SK-N-SH (cell line): Measurements from ENCODE around the gene ZBTB46. TPM values are rescaled to one million over a fixed set of nuclear protein-coding genes. Genes with fewer than 3 reads are reported as not detected.
"Not testable (repeated sequence)": the region's sequence is repeated elsewhere in the genome, so short reads cannot be mapped to it uniquely, and the experiment has no call there.

Experiments
- CTCF ChIA-PET: fragments of 300-600, 350-600 bp; formaldehyde crosslinking; extraction: SDS; loops from one replicate; lab custom pipeline; 2021; lab: Yijun Ruan, JAX
- POLR2A ChIA-PET: fragments of 350-600 bp; sonication (Branson Sonifier 250); formaldehyde crosslinking; extraction: SDS; loops from one replicate; lab custom pipeline; 2020; ENCODE audit warnings: antibody characterized with exemption, inconsistent platforms; lab: Yijun Ruan, JAX
- DNase-seq: peaks from one replicate; pipeline ENCODE4 v3.0.0; 2012
- H2AFZ ChIP-seq: fragments of 200-600 bp; sonication (generic); 2 replicates; pipeline ENCODE4 v1.8.1; 2016; ENCODE audit warnings: antibody characterized with exemption, mild to moderate bottlenecking, low read depth
- H3F3A ChIP-seq: fragments of 200-600 bp; sonication (generic); replicated peaks from 2 replicates; pipeline ENCODE3; 2016; ENCODE audit warnings: antibody characterized with exemption, mild to moderate bottlenecking; ENCODE audit not compliant: insufficient read depth
- H3K27ac ChIP-seq, 2 experiments: fragments of 200-500 bp in 1 of 2; fragments of 200-600 bp in 1 of 2; sonication (Bioruptor generic) in 1 of 2; sonication (generic), shearing (Covaris generic) in 1 of 2; 2 replicates each; pipeline versions ENCODE4 v1.5.1 to v1.6.1; 2014 to 2016; ENCODE audit warnings: low read depth in 2 of 2, inconsistent platforms in 1 of 2, low read length in 1 of 2, mild to moderate bottlenecking in 1 of 2, mixed read lengths in 1 of 2
- H3K27me3 ChIP-seq: fragments of 200-600 bp; sonication (generic), shearing (Covaris generic); 2 replicates; pipeline ENCODE4 v1.6.1; 2016; ENCODE audit warnings: mixed run types; ENCODE audit not compliant: insufficient read depth
- H3K36me3 ChIP-seq, 2 experiments: fragments of 200-500 bp in 1 of 2; fragments of 200-600 bp in 1 of 2; sonication (Bioruptor generic) in 1 of 2; sonication (generic) in 1 of 2; replicated peaks in 1 of 2; 2 replicates each; pipeline versions ENCODE3 to v1.5.1; 2014 to 2016; ENCODE audit warnings: low read length in 1 of 2, mild to moderate bottlenecking in 1 of 2; ENCODE audit not compliant: insufficient read depth in 2 of 2, control insufficient read depth in 1 of 2
- H3K4me1 ChIP-seq, 2 experiments: fragments of 200-500 bp in 1 of 2; fragments of 200-600 bp in 1 of 2; sonication (Bioruptor generic) in 1 of 2; sonication (generic), shearing (Covaris generic) in 1 of 2; 2 replicates each; pipeline versions ENCODE4 v1.5.1 to v1.6.1; 2014 to 2016; ENCODE audit warnings: low read depth in 1 of 2, low read length in 1 of 2, mixed run types in 1 of 2; ENCODE audit not compliant: insufficient read depth in 2 of 2, control insufficient read depth in 1 of 2
- H3K4me2 ChIP-seq: fragments of 200-600 bp; sonication (generic), shearing (Covaris generic); 2 replicates; pipeline ENCODE4 v1.6.1; 2017; ENCODE audit warnings: mixed run types
- H3K4me3 ChIP-seq, 2 experiments: fragments of 200-500 bp in 1 of 2; fragments of 200-600 bp in 1 of 2; sonication (Bioruptor generic) in 1 of 2; sonication (generic), shearing (Covaris generic) in 1 of 2; 2 replicates each; pipeline versions ENCODE4 v1.5.1 to v1.8.1; 2014 to 2016; ENCODE audit warnings: low read depth in 2 of 2, inconsistent platforms in 1 of 2, low read length in 1 of 2, mild to moderate bottlenecking in 1 of 2, mixed read lengths in 1 of 2, moderate library complexity in 1 of 2
- H3K79me2 ChIP-seq: fragments of 200-600 bp; sonication (generic); 2 replicates; pipeline ENCODE4 v1.8.1; 2017; ENCODE audit warnings: mild to moderate bottlenecking; ENCODE audit not compliant: insufficient read depth
- H3K9ac ChIP-seq: fragments of 200-600 bp; sonication (generic); 2 replicates; pipeline ENCODE4 v1.6.1; 2017; ENCODE audit warnings: mixed run types
- H3K9me2 ChIP-seq: fragments of 200-600 bp; sonication (generic); 2 replicates; pipeline ENCODE4 v1.6.1; 2017; ENCODE audit warnings: mixed run types
- H3K9me3 ChIP-seq: fragments of 200-600 bp; sonication (generic); 2 replicates; pipeline ENCODE4 v1.6.1; 2017; ENCODE audit warnings: mixed run types, mild to moderate bottlenecking, moderate library complexity
- H4K20me1 ChIP-seq: fragments of 200-600 bp; sonication (generic); 2 replicates; pipeline ENCODE4 v1.6.1; 2017; ENCODE audit warnings: mild to moderate bottlenecking, mixed run types; ENCODE audit not compliant: insufficient read depth
- ELF1 ChIP-seq: IDR thresholded peaks from 2 replicates; pipeline ENCODE4 v1.4.0; 2012
- EZH2phosphoT487 ChIP-seq: fragments of 200-600 bp; sonication (generic); IDR thresholded peaks from 2 replicates; pipeline ENCODE4 v1.6.1; 2017; ENCODE audit warnings: low read depth, mixed run types, mild to moderate bottlenecking, antibody characterized with exemption, moderate library complexity, borderline replicate concordance
- GABPA ChIP-seq: IDR thresholded peaks from 2 replicates; pipeline ENCODE4 v1.4.0; 2012; ENCODE audit warnings: low read depth, mild to moderate bottlenecking
- GATA2 ChIP-seq: sonication (generic); formaldehyde crosslinking; IDR thresholded peaks from 2 replicates; pipeline ENCODE4 v1.5.0; 2020; ENCODE audit warnings: mild to moderate bottlenecking, missing genetic modification reagents
- MAX ChIP-seq: IDR thresholded peaks from 2 replicates; pipeline ENCODE4 v1.4.0; 2012; ENCODE audit warnings: low read depth
- POLR2AphosphoS5 ChIP-seq: IDR thresholded peaks from 2 replicates; pipeline ENCODE4 v1.6.1; 2012; ENCODE audit warnings: low read depth, low read length
- RAD21 ChIP-seq: IDR thresholded peaks from 2 replicates; pipeline ENCODE4 v1.6.1; 2012; ENCODE audit warnings: mild to moderate bottlenecking, low read length
- RXRA ChIP-seq: IDR thresholded peaks from 2 replicates; pipeline ENCODE4 v1.4.0; 2012; ENCODE audit warnings: low read depth, mild to moderate bottlenecking, borderline replicate concordance
- SIN3A ChIP-seq: IDR thresholded peaks from 2 replicates; pipeline ENCODE4 v1.6.1; 2012; ENCODE audit warnings: low read depth, mild to moderate bottlenecking, low read length, moderate library complexity, borderline replicate concordance
- TEAD4 ChIP-seq: IDR thresholded peaks from 2 replicates; pipeline ENCODE4 v1.4.0; 2012; ENCODE audit warnings: mild to moderate bottlenecking, borderline replicate concordance; ENCODE audit not compliant: insufficient read depth
- ZBTB33 ChIP-seq: IDR thresholded peaks from 2 replicates; pipeline ENCODE4 v1.4.0; 2012; ENCODE audit warnings: low read depth, borderline replicate concordance
- WGBS: methylation state at CpG from one replicate; pipeline ENCODE4 v1.1.6; 2017; ENCODE audit warnings: low lambda C conversion rate; 5-methylcytosine and 5-hydroxymethylcytosine counted together
- polyA plus RNA-seq, 3 experiments: library from polyadenylated mRNA; depleted of rRNA; stranded (reverse); fragments of >200 nt; gene quantifications; 2 replicates each; pipeline ENCODE4 v1.2.3, GENCODE V29; 2012

The ZBTB46 gene
- polyA plus RNA-seq, 1 of the 3 experiments (the other 2 are of a cell fraction), result 0.15 TPM

- no peak for DNase-seq
- Histone ChIP-seq H3K27me3 (no peaks in the 10 kb centered on the region), H3K4me1 (no peaks in the 10 kb centered on the region), H3K36me3 (no peaks in the 10 kb centered on the region), H2AFZ (no peak overlapping the region), H3K4me3 (no peak overlapping the region), H3K4me2 (no peak overlapping the region), H3K9me3 (no peaks in the 10 kb centered on the region), H4K20me1 (no peaks in the 10 kb centered on the region), H3K79me2 (no peaks in the 10 kb centered on the region), H3K27ac (no peak overlapping the region), H3K9ac (no peak overlapping the region)
- WGBS, result 81% methylated on average over 30 of the region's 51 CpGs
- CTCF ChIA-PET, result interaction anchor here (2.0 kb wide), 1 partner anchor 16 kb away, joined by 9 read pairs; no protein-coding TSS in a partner anchor
- TF ChIP-seq SIN3A (no peak), ZBTB33 (no peak), GATA2 (CRISPR knock-in tag) (no peak), TEAD4 (no peak), RXRA (no peak), EZH2phosphoT487 (no peak), ELF1 (no peak), RAD21 (no peak), POLR2AphosphoS5 (no peak), MAX (no peak), GABPA (no peak)
- TF ChIP-seq, all 33 proteins: peak for 0
- POLR2A ChIA-PET, result no interaction called here
- Histone ChIP-seq H3K9me2 (no peaks in the 10 kb centered on the region), H3F3A (no peaks in the 10 kb centered on the region)
Measured at GRCh38 chr20:63802469-63803240, 28.4 kb downstream of the ZBTB46 start.

- not testable (repeated sequence) for DNase-seq, H2AFZ ChIP-seq, H3K36me3 ChIP-seq, H3K79me2 ChIP-seq, H3F3A ChIP-seq, H3K27ac ChIP-seq, H3K9ac ChIP-seq, H3K9me2 ChIP-seq, H3K4me1 ChIP-seq, H3K27me3 ChIP-seq, H3K4me3 ChIP-seq, H3K9me3 ChIP-seq, H3K4me2 ChIP-seq, H4K20me1 ChIP-seq
- ChIA-PET POLR2A (interaction anchor here (0.8 kb wide), 1 partner anchor 63 kb away, joined by 3 read pairs; the partner anchor contains the start of gene TPD52L2), CTCF (interaction anchor here (2.0 to 3.0 kb wide), 2 partner anchors 15 to 26 kb away, joined by 9 to 15 read pairs; no protein-coding TSS in a partner anchor)
- WGBS, result 71% methylated on average over 2 of the region's 2 CpGs
Measured at GRCh38 chr20:63801174-63801573, 29.9 kb downstream of the ZBTB46 start.

- CTCF ChIA-PET, result interaction anchor here (1.5 to 3.0 kb wide), 3 partner anchors 12 to 25 kb away, joined by 5 to 15 read pairs (median 9); no protein-coding TSS in a partner anchor
- not testable (repeated sequence) for H3K4me1 ChIP-seq
- WGBS, result no CpG with 5 or more reads among the region's 27 CpGs
Measured at GRCh38 chr20:63800411-63800810, 30.7 kb downstream of the ZBTB46 start.

GRCh38 chr20:63799127-63799526 is 31.9 kb downstream of the ZBTB46 start:
- H3K4me1 ChIP-seq, H3K4me2 ChIP-seq, H3K27me3 ChIP-seq, H3K4me3 ChIP-seq, H3K79me2 ChIP-seq, DNase-seq, H3K27ac ChIP-seq, POLR2A ChIA-PET, H2AFZ ChIP-seq, H3K9me3 ChIP-seq, H3K36me3 ChIP-seq, H4K20me1 ChIP-seq, H3K9ac ChIP-seq, H3F3A ChIP-seq, H3K9me2 ChIP-seq: not testable (repeated sequence)
- CTCF ChIA-PET, result interaction anchor here (1.4 to 3.0 kb wide), 3 partner anchors 11 to 24 kb away, joined by 4 to 15 read pairs (median 5); no protein-coding TSS in a partner anchor
- WGBS, result 52% methylated on average over 5 of the region's 5 CpGs

More at GRCh38 chr20:63800411-63800810, 30.7 kb downstream of the ZBTB46 start:
- DNase-seq, H3K4me3 ChIP-seq, H3K36me3 ChIP-seq, H3K9me2 ChIP-seq, H3K27ac ChIP-seq, H3K9me3 ChIP-seq, POLR2A ChIA-PET, H3K4me2 ChIP-seq, H3K79me2 ChIP-seq, H4K20me1 ChIP-seq, H2AFZ ChIP-seq, H3K9ac ChIP-seq, H3F3A ChIP-seq, H3K27me3 ChIP-seq: not testable (repeated sequence)
